GM11168 (cell line): ENCODE measurements around the gene PSMG3.
"Not testable (repeated sequence)": the region's sequence is repeated elsewhere in the genome, so short reads cannot be mapped to it uniquely, and the experiment has no call there.

Experiments used
- in situ Hi-C: fragments of 300-500 bp; cut with MboI; formaldehyde crosslinking; loops from one replicate; pipeline ENCODE4 v1.12.0; 2022; ENCODE audit warnings: low sequenced_read_pairs; ENCODE audit not compliant: unreplicated experiment

The PSMG3 gene

GRCh38 chr7:1583241-1583930 is 13.6 kb upstream of the PSMG3 start:
- in situ Hi-C loops, result not testable (repeated sequence)

DNA sequence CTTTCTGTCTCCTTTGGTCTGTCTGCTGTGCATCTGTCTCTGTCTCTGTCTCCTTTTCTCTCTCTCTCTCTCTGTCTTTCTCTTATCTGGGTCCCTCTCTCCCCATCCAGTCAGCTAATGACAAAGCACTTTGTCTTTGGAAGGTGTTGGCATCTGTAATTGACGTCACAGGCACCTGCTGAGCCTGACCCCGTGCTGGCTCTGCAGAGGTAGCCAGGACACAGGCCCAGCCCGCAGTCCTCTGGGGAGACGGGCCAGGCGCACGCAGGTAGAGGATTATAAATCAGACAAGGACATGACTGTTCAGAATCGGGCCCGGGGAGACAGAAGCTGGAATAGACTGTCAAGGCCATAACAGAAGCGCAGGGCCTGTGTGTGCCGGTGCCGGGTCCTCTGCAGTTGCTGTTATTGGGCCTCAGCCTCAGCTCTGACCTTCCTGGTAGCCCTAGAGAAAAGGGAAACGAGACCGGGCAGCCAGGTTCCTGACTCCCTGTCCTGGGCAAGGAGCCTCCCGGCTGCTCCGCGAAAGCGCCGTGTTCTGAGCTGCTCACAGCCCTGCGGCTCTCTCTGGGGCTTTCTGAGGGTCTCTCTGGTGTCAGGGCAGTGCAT is 10.7 kb upstream of the PSMG3 start:
- in situ Hi-C loops, result no loop called here

DNA sequence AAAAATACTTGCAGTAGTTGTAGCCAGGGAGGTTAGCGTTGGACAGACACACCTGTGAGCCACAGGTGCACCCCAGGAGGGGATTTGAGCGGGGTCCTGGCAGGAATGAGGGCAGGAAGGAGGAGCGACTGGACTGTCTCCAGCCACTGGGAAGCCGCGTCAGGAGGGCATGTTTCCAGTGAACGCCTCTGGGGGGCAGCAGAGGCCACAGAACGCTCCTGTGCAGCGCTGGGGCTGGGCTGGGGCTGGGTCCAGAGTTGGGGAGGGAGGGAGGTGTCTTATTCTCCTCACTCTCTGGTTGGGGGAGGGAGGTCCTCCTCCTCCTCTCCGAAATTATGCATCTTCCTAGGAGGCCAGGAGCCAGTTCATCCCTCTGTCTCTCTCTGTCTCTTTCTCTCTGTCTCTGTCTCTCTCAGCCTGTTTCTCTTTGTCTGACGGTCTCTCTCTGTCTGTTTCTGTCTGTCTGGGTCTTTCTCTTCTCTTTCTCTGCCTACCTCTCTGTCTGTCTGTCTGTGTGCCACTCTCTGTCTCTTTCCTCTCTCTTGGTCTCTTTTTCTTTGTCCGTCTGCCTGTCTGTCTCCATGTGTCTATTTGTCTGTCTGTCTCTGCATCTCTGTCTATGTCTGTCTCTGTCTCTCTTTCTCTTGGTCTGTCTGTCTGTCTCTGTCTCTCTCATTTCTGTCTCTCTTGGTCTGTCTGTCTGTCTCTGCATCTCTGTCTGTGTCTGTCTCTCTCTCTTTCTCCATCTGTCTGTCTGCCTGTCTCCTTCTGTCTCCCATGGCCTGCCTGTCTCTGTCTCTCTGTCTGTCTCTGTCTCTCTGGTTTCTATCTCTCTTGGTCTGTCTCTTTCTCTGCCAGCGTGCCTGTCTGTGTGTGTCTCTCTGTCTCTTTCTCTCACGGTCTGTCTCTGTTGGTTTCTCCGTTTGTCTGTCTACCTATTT is 9.9 kb upstream of the PSMG3 start:
- in situ Hi-C loops, result loop anchor here (10.0 kb wide), 1 partner anchor 775 kb away; the partner anchor contains the start of gene EIF3B

DNA sequence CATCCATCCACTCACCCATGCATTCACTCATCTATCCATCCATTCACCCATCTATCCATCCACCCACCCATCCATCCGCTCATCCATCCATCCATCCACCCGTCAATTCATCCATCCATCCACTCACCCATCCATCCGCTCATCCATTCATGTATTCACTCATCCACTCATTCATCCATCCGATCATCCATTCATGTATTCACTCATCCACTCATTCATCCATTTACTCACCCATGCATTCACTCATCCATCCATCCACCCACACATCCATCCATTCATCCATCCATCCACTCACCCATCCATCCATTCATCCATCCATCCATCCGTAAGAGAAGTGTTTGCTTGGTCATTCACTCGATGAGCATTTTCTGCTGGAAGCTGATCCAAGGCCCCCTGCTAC is 8.7 kb upstream of the PSMG3 start:
- in situ Hi-C loops, result loop anchor here (10.0 kb wide), 1 partner anchor 776 kb away; the partner anchor contains the start of gene EIF3B

GRCh38 chr7:1576521-1577253 is 6.9 kb upstream of the PSMG3 start:
- in situ Hi-C loops, result loop anchor here (10.0 kb wide), 1 partner anchor 778 kb away; the partner anchor contains the start of gene EIF3B

GRCh38 chr7:1575809-1576208 is 6.0 kb upstream of the PSMG3 start:
- in situ Hi-C loops, result loop anchor here (10.0 kb wide), 1 partner anchor 779 kb away; the partner anchor contains the start of gene EIF3B

GRCh38 chr7:1572111-1572822 is 2.4 kb upstream of the PSMG3 start:
- in situ Hi-C loops, result loop anchor here (10.0 kb wide), 1 partner anchor 783 kb away; the partner anchor contains the start of gene EIF3B

- in situ Hi-C loops, result no loop called here
These were observed 396 bp downstream of the PSMG3 start for GRCh38 chr7:1569440-1569832.

- in situ Hi-C loops, result no loop called here
These were observed 816 bp downstream of the PSMG3 start for GRCh38 chr7:1569016-1569415.

DNA sequence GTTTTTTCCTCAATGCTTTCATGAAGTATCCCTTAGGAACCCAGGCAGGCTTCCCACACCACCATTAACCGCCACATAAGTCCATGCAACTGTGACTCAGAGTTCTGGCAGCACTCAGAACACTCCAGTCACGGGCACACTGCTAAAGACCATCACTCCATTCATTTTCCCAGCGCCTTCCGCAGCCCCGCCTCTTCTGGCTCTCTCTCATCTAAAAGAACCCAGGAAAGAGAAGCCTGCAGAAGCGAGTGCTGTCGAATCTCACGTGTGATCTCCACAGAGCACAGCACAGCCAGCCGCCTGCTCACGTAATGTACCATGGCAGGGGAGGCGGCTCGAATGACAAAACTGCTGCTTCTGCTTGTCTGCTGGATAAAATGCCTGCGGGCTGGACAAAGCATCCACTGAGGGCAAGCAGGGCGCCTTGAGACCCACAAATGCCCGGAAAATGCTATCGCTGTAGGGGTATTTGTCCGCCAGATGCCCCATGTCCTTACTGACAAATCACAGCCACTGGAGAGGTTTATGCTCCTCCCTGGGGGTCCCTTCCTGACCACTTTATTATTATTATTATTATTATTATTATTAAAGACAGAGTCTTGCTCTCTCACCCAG is 1.8 kb downstream of the PSMG3 start:
- in situ Hi-C loops, result no loop called here

DNA sequence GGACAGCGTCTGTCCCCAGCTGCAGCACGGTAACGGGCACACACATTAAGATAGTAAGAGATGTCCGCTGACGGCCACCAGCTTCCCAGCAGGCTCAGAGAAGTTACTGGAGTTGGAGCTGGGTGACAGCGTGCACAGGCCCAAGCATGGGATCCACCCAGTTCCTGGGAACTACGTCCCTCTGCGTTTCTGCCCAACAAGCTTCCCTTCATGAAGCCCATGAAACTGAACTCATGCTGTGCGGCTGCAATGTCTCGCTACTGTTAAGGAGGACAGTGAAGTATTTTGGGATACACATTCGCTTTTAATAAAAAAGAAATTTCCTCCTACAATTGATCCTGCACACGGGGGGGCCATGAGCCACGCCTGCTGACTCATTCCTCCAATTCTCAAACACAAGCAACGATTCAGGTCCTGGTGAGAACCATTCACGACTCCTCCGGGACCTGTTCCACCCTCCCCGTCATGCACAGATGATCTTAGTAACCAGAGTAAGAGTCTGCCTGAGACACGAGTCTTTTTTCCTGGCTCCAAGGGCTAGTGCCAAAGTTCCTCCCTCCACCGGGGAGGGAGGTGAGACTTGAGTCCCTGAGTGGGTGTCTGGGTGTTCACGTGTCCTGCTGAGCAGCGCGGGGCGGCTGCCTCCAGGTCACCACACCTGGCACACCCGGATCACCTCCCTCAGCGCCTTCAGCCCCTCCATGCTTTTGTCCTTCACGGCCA is 2.6 kb downstream of the PSMG3 start:
- in situ Hi-C loops, result no loop called here

DNA sequence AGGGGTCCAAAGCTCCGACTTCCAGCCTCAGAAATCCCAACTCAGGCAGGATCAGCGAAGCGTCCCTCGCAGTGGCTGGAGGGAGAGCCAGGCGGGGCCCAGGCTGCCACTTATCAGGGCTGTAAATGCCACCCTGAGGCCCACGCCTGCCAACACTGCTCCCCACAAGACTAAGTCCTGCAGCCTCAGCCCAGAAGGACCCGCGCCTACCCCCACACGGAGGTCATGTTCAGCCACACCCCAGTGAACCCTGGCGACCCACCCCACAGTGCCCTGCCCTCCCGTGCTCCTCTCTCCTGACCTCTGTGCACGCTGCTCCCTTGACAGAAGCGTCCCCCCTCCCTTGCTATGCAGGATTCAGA is 3.2 kb downstream of the PSMG3 start:
- in situ Hi-C loops, result no loop called here

DNA sequence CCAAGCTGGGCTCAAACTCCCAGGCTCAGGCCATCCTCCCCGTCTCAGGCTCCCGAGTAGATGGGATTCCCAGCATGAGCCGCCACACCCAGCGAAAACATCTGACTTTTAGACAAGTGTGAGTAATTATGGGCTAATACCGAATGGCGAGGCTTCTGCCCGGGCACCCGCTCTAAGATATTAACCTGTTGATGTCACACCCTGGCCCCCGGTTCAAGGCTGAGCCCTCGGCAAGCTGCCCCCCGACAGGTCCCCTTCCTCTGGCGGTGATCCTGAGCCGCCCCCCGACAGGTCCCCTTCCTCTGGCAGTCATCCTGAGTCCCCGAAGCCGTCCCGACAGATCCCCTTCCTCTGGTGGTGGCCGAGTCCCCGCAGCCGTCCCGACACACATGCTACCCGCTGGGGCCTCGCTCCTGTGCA is 5.2 kb downstream of the PSMG3 start:
- in situ Hi-C loops, result no loop called here

GRCh38 chr7:1563981-1564602 is 5.7 kb downstream of the PSMG3 start:
- in situ Hi-C loops, result no loop called here

DNA sequence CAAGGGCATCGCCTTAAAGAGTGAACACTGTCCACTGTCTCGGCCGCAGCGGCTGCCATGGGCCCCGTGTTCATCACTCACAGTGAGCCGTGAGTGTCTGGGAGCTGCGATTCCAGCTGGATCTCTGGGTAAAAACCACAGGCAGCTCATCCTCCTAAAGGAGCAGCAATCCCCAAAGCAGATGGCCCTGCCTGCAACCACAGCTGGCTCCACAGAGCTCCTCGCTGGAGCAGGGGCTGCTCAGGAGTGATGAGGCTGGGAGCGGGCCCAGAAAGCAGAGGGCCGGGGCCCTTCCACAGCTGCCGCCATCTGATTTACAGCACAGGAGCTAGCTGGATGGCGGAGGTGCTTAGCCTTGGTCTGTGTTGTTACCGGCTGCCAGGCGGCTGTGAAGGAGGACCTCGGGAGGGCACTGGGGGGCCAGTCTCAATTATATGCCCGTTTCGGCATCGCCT is 7.2 kb downstream of the PSMG3 start:
- in situ Hi-C loops, result no loop called here

DNA sequence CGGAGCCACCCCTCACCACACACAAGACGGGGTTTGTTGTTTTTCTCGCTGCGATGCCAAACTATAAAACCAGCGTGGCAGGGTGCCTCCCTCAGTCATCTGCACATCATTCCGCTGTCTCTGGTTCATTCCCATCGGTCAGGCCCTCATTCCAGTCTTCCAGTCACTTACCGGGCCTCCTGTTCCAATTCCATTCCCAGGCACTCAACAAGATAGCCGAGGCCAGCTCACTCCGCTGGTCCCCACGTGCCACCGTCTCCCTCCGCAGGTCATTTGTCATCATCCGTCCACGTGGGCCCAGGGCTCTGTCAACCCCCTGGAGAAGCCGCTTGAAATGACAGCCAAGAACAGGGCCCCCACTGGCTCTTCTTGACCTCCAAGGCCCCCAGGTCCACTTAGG is 7.7 kb downstream of the PSMG3 start:
- in situ Hi-C loops, result no loop called here

GRCh38 chr7:1561036-1561940 is 8.5 kb downstream of the PSMG3 start:
- in situ Hi-C loops, result no loop called here
